H1 (cell line): ENCODE measurements around the gene TMEM229B. TPM values are rescaled to one million over a fixed set of nuclear protein-coding genes. Genes with fewer than 3 reads are reported as not detected.

Experiments
- CTCF ChIA-PET: fragments of 300-600 bp; sonication (Branson Sonifier 250); formaldehyde crosslinking; loops from one replicate; lab custom pipeline; 2021; ENCODE audit not compliant: partially characterized antibody; lab: Charles Lee
- POLR2A ChIA-PET: fragments of 300-600 bp; sonication (Branson Sonifier 250); formaldehyde crosslinking; loops from one replicate; lab custom pipeline; 2021; ENCODE audit warnings: inconsistent platforms; ENCODE audit not compliant: partially characterized antibody; lab: Charles Lee
- DNase-seq, 2 experiments: peaks; one replicate each; pipeline versions ENCODE4 v3.0.0 to v3.0.0-alpha.2; 2010 to 2022; ENCODE audit warnings: low spot score in 2 of 2, low read depth in 1 of 2, mixed read lengths in 1 of 2
- FAIRE-seq: peaks from 2 replicates; lab custom pipeline; 2011; peaks lifted over from hg19 to GRCh38; lab: Jason Lieb, UNC
- H2AFZ ChIP-seq: 2 replicates; pipeline ENCODE4 v1.8.1; 2012; ENCODE audit warnings: low read length, inconsistent platforms
- H2AK5ac ChIP-seq: 2 replicates; pipeline ENCODE4 v1.6.1; 2013; ENCODE audit warnings: low read depth, low read length
- H2BK120ac ChIP-seq: replicated peaks from 2 replicates; pipeline ENCODE3; 2013; ENCODE audit warnings: low read depth, low read length, inconsistent platforms
- H2BK12ac ChIP-seq: 2 replicates; pipeline ENCODE4 v1.6.1; 2013; ENCODE audit warnings: low read depth, low read length
- H2BK15ac ChIP-seq: 2 replicates; pipeline ENCODE4 v1.6.1; 2013; ENCODE audit warnings: low read length
- H2BK20ac ChIP-seq: 2 replicates; pipeline ENCODE4 v1.6.1; 2013; ENCODE audit warnings: low read length
- H2BK5ac ChIP-seq: 2 replicates; pipeline ENCODE4 v1.6.1; 2013; ENCODE audit warnings: low read depth, low read length
- H3K14ac ChIP-seq: 2 replicates; pipeline ENCODE4 v1.6.1; 2013; ENCODE audit warnings: inconsistent platforms; ENCODE audit not compliant: insufficient read length
- H3K18ac ChIP-seq: 2 replicates; pipeline ENCODE4 v1.6.1; 2013; ENCODE audit warnings: low read length; ENCODE audit errors: extremely low read depth
- H3K23ac ChIP-seq: 2 replicates; pipeline ENCODE4 v1.6.1; 2013; ENCODE audit warnings: inconsistent platforms; ENCODE audit not compliant: insufficient read length
- H3K23me2 ChIP-seq: 2 replicates; pipeline ENCODE4 v1.6.1; 2013; ENCODE audit warnings: low read depth, low read length
- H3K27ac ChIP-seq: 2 replicates; pipeline ENCODE4 v1.6.1; 2011; ENCODE audit warnings: low read depth, low read length, inconsistent platforms
- H3K27me3 ChIP-seq, 4 experiments: replicated peaks in 1 of 4; 1 replicate in 1 of 4; 2 replicates in 3 of 4; pipeline versions ENCODE4 v1.6.1 to v1.8.1; 2011 to 2013; ENCODE audit warnings: low read length in 3 of 4, mild to moderate bottlenecking in 3 of 4, inconsistent platforms in 2 of 4, mixed read lengths in 2 of 4, moderate library complexity in 1 of 4; ENCODE audit not compliant: control insufficient read depth in 3 of 4, insufficient read depth in 3 of 4; ENCODE audit errors: extremely low read depth in 1 of 4
- H3K36me3 ChIP-seq, 4 experiments: 2 replicates each; pipeline versions ENCODE4 v1.6.1 to v1.8.1; 2011 to 2013; ENCODE audit warnings: mild to moderate bottlenecking in 4 of 4, low read length in 3 of 4, moderate library complexity in 2 of 4, control low read depth in 1 of 4, inconsistent platforms in 1 of 4; ENCODE audit not compliant: insufficient read depth in 4 of 4, control insufficient read depth in 2 of 4
- H3K4ac ChIP-seq: replicated peaks from 2 replicates; pipeline ENCODE3; 2013; ENCODE audit warnings: low read length, low read depth, mixed read lengths, inconsistent platforms; ENCODE audit not compliant: insufficient read length
- H3K4me1 ChIP-seq, 4 experiments: replicated peaks in 1 of 4; 1 replicate in 1 of 4; 2 replicates in 3 of 4; pipeline versions ENCODE4 v1.6.1 to v1.8.1; 2011 to 2013; ENCODE audit warnings: low read length in 3 of 4, inconsistent platforms in 2 of 4, mixed read lengths in 1 of 4; ENCODE audit not compliant: insufficient read depth in 4 of 4, control insufficient read depth in 3 of 4
- H3K4me2 ChIP-seq, 2 experiments: 2 replicates each; pipeline versions ENCODE4 v1.6.1 to v1.8.1; 2011 to 2013; ENCODE audit warnings: low read depth in 2 of 2, low read length in 2 of 2, control low read depth in 1 of 2, inconsistent platforms in 1 of 2, mild to moderate bottlenecking in 1 of 2; ENCODE audit not compliant: insufficient read depth in 1 of 2
- H3K4me3 ChIP-seq, 4 experiments: fragments of 200-600, 300-600 bp in 1 of 4; sonication (generic), shearing (Covaris generic), sonication (Bioruptor Twin) in 1 of 4; 2 replicates each; pipeline versions ENCODE4 v1.5.1 to v1.8.1; 2011 to 2016; ENCODE audit warnings: low read length in 4 of 4, low read depth in 3 of 4, control low read depth in 2 of 4, inconsistent platforms in 2 of 4, mild to moderate bottlenecking in 2 of 4, mixed read lengths in 1 of 4, moderate library complexity in 1 of 4; ENCODE audit not compliant: insufficient read depth in 2 of 4; ENCODE audit errors: extremely low read depth in 1 of 4
- H3K56ac ChIP-seq: replicated peaks from 2 replicates; pipeline ENCODE3; 2013; ENCODE audit warnings: low read depth, mild to moderate bottlenecking, mixed read lengths, low read length, inconsistent platforms; ENCODE audit not compliant: insufficient read length
- H3K79me1 ChIP-seq: 2 replicates; pipeline ENCODE4 v1.6.1; 2013; ENCODE audit warnings: low read depth, low read length, control low read depth
- H3K79me2 ChIP-seq, 2 experiments: 2 replicates each; pipeline versions ENCODE4 v1.6.1 to v1.8.1; 2012 to 2013; ENCODE audit warnings: low read length in 2 of 2, mild to moderate bottlenecking in 2 of 2, inconsistent platforms in 1 of 2; ENCODE audit not compliant: insufficient read depth in 2 of 2, control insufficient read depth in 1 of 2
- H3K9ac ChIP-seq, 4 experiments: replicated peaks in 1 of 4; 1 replicate in 1 of 4; 2 replicates in 3 of 4; pipeline versions ENCODE4 v1.6.1 to v1.8.1; 2011 to 2013; ENCODE audit warnings: low read depth in 3 of 4, low read length in 3 of 4, control low read depth in 2 of 4, mild to moderate bottlenecking in 2 of 4, moderate library complexity in 2 of 4, inconsistent platforms in 1 of 4; ENCODE audit errors: extremely low read depth in 1 of 4
- H3K9me3 ChIP-seq, 2 experiments: 2 replicates each; pipeline versions ENCODE4 v1.6.1 to v1.8.1; 2012 to 2013; ENCODE audit warnings: mild to moderate bottlenecking in 2 of 2, moderate library complexity in 2 of 2, control low read depth in 1 of 2, inconsistent platforms in 1 of 2, low read depth in 1 of 2, low read length in 1 of 2, mixed read lengths in 1 of 2; ENCODE audit not compliant: insufficient read depth in 2 of 2
- H4K20me1 ChIP-seq, 2 experiments: replicated peaks in 1 of 2; 2 replicates each; pipeline versions ENCODE3 to v1.8.1; 2011 to 2013; ENCODE audit warnings: inconsistent platforms in 2 of 2, low read length in 2 of 2, mild to moderate bottlenecking in 1 of 2; ENCODE audit not compliant: insufficient read depth in 2 of 2, control insufficient read depth in 1 of 2
- H4K5ac ChIP-seq: 2 replicates; pipeline ENCODE4 v1.6.1; 2013; ENCODE audit warnings: low read length, low read depth, mixed read lengths, inconsistent platforms; ENCODE audit not compliant: insufficient read length
- H4K8ac ChIP-seq: 2 replicates; pipeline ENCODE4 v1.8.0; 2013; ENCODE audit warnings: mild to moderate bottlenecking, moderate library complexity, low read length, inconsistent platforms; ENCODE audit not compliant: insufficient read depth; ENCODE audit errors: extremely low read depth
- H4K91ac ChIP-seq: replicated peaks from 2 replicates; pipeline ENCODE3; 2013; ENCODE audit warnings: low read length, mixed read lengths, inconsistent platforms; ENCODE audit not compliant: insufficient read length
- ATF2 ChIP-seq: IDR thresholded peaks from 2 replicates; pipeline ENCODE4 v1.6.1; 2012; ENCODE audit warnings: low read length, inconsistent platforms
- BCL11A ChIP-seq, 2 experiments: IDR thresholded peaks; one replicate each; pipeline ENCODE4 v1.6.1; 2011; ENCODE audit warnings: low read depth in 2 of 2, low read length in 2 of 2, mild to moderate bottlenecking in 2 of 2
- EP300 ChIP-seq, 2 experiments: IDR thresholded peaks; 1 replicate in 1 of 2; 2 replicates in 1 of 2; pipeline ENCODE4 v1.6.1; 2011 to 2012; ENCODE audit warnings: low read depth in 2 of 2, low read length in 2 of 2, mild to moderate bottlenecking in 2 of 2, borderline replicate concordance in 1 of 2, inconsistent platforms in 1 of 2, moderate library complexity in 1 of 2
- FOSL1 ChIP-seq: IDR thresholded peaks from 2 replicates; pipeline ENCODE4 v1.6.1; 2011; ENCODE audit warnings: mild to moderate bottlenecking, low read depth, low read length, moderate library complexity; ENCODE audit not compliant: insufficient read depth
- JUND ChIP-seq: IDR thresholded peaks from 2 replicates; pipeline ENCODE4 v1.6.1; 2011; ENCODE audit warnings: mild to moderate bottlenecking, improper control_type of control experiment, low read length
- KDM1A ChIP-seq: fragments of 200-600, 300-600 bp; sonication (generic); IDR thresholded peaks from 2 replicates; pipeline ENCODE4 v1.7.1; 2016; ENCODE audit warnings: mild to moderate bottlenecking, low read length, borderline replicate concordance
- KDM4A ChIP-seq: IDR thresholded peaks from one replicate; pipeline ENCODE4 v1.7.1; 2012; ENCODE audit warnings: low read depth, mild to moderate bottlenecking, moderate library complexity, low read length, inconsistent platforms; ENCODE audit not compliant: severe bottlenecking
- KDM5A ChIP-seq: fragments of 200-600 bp; IDR thresholded peaks from 2 replicates; pipeline ENCODE4 v1.7.1; 2012; ENCODE audit warnings: mild to moderate bottlenecking, low read length, inconsistent platforms, mixed read lengths
- MAFK ChIP-seq: IDR thresholded peaks from 2 replicates; pipeline ENCODE4 v1.6.1; 2012; ENCODE audit warnings: low read depth, mild to moderate bottlenecking, improper control_type of control experiment, low read length
- RBBP5 ChIP-seq: IDR thresholded peaks from 2 replicates; pipeline ENCODE4 v1.7.1; 2012; ENCODE audit warnings: low read depth, mild to moderate bottlenecking, inconsistent platforms, low read length, moderate library complexity, borderline replicate concordance
- RFX5 ChIP-seq: IDR thresholded peaks from 2 replicates; pipeline ENCODE4 v1.6.1; 2011; ENCODE audit warnings: low read depth, low read length, improper control_type of control experiment, borderline replicate concordance
- TBP ChIP-seq: IDR thresholded peaks from 2 replicates; pipeline ENCODE4 v1.6.1; 2011; ENCODE audit warnings: low read depth, low read length, improper control_type of control experiment
- WGBS, 2 experiments: shearing (Covaris generic) in 1 of 2; methylation state at CpG; one replicate each; pipeline versions ENCODE4 v1.1.6 to v1.1.7; 2013 to 2015; ENCODE audit warnings: low lambda C conversion rate in 2 of 2, mixed read lengths in 2 of 2, inconsistent platforms in 1 of 2, low coverage in 1 of 2, missing lambda C conversion rate in 1 of 2; ENCODE audit not compliant: insufficient replicate concordance in 2 of 2, insufficient coverage in 1 of 2, insufficient read length in 1 of 2; ENCODE audit errors: extremely low coverage in 1 of 2, missing lambda C conversion rate in 1 of 2; 5-methylcytosine and 5-hydroxymethylcytosine counted together
- polyA plus RNA-seq, 7 experiments: library from polyadenylated mRNA; depleted of rRNA in 3 of 7; stranded (reverse) in 5 of 7; unstranded in 2 of 7; fragments of >200 nt in 5 of 7; fragments of 200-250 nt in 2 of 7; gene quantifications; 1 replicate in 5 of 7; 2 replicates in 1 of 7; 4 replicates in 1 of 7; pipeline versions ENCODE4 v1.2.1 to v1.2.3, GENCODE V29; 2011 to 2013; ENCODE audit warnings: missing spikeins in 2 of 7, mixed read lengths in 2 of 7
- total RNA-seq: library from RNA; stranded (reverse); fragmentation: NEBNext Ultra II Directional; extraction: Animal tissue kit (Norgen Biotek cat#: 25700); gene quantifications from 2 replicates; pipeline ENCODE4 v1.2.1, GENCODE V29; 2021

Gene TMEM229B
- total and polyA plus RNA-seq, 2 of the 8 experiments (the other 6 are each of a cell fraction or from before 2014, with no cell fraction given): 0.73 to 0.85 TPM

DNA sequence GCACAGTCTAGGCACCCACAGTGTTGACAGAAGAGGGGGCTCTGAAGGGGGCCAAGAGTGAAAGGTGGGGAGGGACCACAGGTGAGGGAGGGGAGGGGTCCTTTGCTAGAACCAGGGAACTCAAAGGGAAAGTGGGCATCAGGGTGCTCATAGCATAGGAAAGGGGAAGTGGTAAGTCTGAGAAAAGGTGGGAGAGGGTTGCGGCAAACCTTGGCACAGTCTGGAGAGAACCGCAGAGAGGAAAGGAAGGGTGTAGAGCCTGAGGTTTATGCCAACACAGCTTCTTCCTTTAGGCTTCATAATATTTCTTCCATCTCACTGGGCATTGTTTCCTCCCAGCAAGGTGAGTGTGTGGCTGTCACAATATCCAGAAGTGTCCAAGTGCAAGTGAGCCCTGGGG is 65.1 kb downstream of the TMEM229B start:
- Histone ChIP-seq H2AFZ (no peak overlapping the region), H4K8ac (no peak overlapping the region), H2BK12ac (no peak overlapping the region), H3K36me3 (no peaks in the 10 kb centered on the region), H3K4me2 (no peak overlapping the region), H4K5ac (no peak overlapping the region), H3K4me1 (peaks cover 0 to 5% (median under 1%) of the 10 kb centered on the region in 4 experiments; a peak in 3 of 7 replicates), H3K4ac (no peak overlapping the region), H3K23ac (no peak overlapping the region), H3K79me1 (no peaks in the 10 kb centered on the region), H2BK15ac (no peak overlapping the region), H3K9ac (no peak overlapping the region), H4K20me1 (no peaks in the 10 kb centered on the region), H3K27me3 (no peaks in the 10 kb centered on the region), H3K4me3 (no peak overlapping the region), H3K18ac (no peak overlapping the region), H4K91ac (no peak overlapping the region), H3K9me3 (no peaks in the 10 kb centered on the region), H3K23me2 (no peaks in the 10 kb centered on the region), H2BK120ac (no peak overlapping the region), H3K56ac (no peak overlapping the region), H2BK5ac (no peak overlapping the region), H3K27ac (no peak overlapping the region), H3K79me2 (no peaks in the 10 kb centered on the region), H2AK5ac (no peak overlapping the region), H2BK20ac (no peak overlapping the region), H3K14ac (no peak overlapping the region)
- ChIA-PET CTCF (interaction anchor here (1.1 to 21.6 kb wide), 2 partner anchors 43 to 148 kb away, joined by 3 to 446 read pairs; no protein-coding TSS in a partner anchor), POLR2A (no interaction called here)
- FAIRE-seq: no peak
- WGBS, 2 experiments: 100% methylated on average over 2 of the region's 2 CpGs; no CpG with 5 or more reads in 1 of the 2 experiments
- DNase-seq: no peak
- TF ChIP-seq TBP (no peak), ATF2 (no peak), RFX5 (no peak), KDM5A (no peak), KDM1A (no peak), EP300 (IDR thresholded peaks at IDR 0.05; ENCODE audit: borderline replicate concordance in 1 of 2, low read depth in 2 of 2, low read length in 2 of 2) (no peak), MAFK (no peak), BCL11A (IDR thresholded peaks at IDR 0.05; ENCODE audit: low read depth in 2 of 2, low read length in 2 of 2) (no peak), KDM4A (no peak), RBBP5 (no peak), FOSL1 (no peak), JUND (no peak)
